ENCODE data around the gene PKP4.

Gene PKP4

DNA sequence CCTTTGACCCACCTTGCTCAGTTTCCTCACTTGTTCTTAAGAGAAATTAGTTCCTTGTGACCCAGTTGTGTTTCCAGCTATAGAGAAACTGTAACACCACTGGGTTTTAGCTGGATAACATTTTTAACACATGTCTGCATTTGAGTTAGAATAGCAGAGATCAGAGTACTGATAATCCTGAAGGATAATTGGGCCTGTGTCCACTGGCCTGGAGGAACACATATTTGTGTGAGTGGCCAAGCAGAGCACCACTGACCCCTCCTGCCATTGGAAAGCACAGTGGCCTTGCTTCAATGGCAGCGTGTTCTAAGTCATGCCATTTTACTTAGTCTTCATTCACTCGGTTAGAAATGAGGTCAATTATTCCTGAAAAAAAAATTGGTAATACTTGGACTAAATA, 42.6 kb downstream of the PKP4 start:
- no peak for DNase-seq (ENCODE audit: low read depth in 2 of 2)

DNA sequence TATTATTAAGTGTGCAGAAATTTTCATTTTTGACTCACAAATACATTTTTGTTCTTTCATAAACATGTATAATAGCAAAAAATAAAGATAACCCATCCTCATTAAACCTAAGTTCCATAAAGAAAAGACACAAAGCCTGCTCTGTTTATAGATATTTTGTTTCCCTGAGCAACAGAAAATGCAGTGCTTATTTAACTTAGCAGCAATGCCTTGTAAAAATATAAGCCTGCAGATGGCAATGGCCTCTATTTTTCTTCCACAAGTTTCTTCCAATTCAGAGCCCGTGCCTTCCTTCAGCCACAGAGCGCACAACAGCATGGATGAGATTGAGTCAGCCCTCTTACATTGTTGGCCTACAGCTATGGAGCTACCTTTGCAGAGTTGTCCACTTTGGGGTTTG, 43.6 kb downstream of the PKP4 start:
- no peak for DNase-seq (ENCODE audit: low read depth in 2 of 2)

DNA sequence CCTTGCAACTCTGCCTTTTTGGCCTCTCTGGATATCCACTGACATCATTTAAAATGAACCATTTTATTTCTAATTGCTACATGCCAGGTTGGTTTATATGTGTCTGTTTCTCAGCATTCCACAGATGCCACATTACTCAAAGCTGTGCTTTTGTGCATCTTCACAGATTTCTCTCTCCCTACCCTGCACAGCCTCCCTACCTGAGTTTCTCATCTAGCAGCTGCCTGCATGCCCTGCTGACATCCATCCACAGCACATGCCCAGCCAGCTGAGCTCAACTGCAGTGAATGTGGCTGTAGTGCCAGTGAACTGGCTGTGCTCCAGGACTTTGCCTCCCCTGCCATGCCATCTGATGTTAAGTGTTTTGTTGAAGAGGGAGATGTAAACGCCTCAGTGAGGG, 44.5 kb downstream of the PKP4 start:
- no peak for DNase-seq (ENCODE audit: low read depth in 2 of 2)

DNA sequence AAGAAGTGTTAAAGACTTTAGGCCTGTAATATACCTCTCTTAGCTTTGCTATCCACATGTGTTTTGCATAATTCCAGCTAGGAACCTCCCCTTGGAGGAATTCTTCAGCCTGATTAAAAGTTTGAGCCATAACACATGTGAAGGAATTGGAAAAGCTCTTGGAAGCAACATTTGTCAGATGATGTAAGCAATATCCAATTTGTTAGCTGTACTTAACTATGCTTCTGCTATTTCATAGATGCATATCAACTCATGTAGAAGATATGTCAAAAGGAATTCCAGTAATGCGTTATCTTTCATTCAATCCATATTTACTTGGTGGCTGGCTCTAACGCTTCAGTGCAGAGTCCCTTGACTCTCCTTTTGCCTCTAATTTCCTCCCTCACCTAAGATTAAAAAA, 46.2 kb downstream of the PKP4 start:
- DNase-seq (ENCODE audit: low read depth in 2 of 2) = no peak

- DNase-seq (ENCODE audit: low read depth in 2 of 2) = no peak
These were observed 47.3 kb downstream of the PKP4 start for GRCh38 chr2:158504088-158504487.

DNA sequence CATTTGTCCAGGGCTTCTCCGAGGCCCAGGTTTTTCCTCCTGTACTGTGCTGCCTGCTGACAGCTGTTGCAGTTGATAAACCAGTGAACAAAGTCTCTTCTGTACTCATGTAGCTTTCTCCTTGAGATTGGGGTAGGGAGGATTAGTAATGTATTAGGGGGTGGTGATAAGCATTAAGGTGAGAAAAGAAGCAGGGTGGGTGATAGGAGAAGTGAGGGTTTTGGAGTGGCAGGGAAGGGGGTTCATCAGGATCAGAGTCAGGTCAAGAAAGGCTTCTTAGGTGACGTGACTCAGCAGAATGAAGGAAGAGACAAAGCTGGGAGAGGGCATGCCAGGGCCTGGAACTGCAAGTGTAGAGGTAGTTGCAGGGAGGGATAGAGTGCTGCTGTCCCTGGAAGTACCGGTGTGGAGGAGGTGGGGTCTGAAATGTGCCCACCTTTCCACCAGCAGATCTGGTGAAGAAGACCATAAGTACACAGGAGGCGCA, 48.7 kb downstream of the PKP4 start:
- DNase-seq (ENCODE audit: low read depth in 2 of 2) = no peak

DNA sequence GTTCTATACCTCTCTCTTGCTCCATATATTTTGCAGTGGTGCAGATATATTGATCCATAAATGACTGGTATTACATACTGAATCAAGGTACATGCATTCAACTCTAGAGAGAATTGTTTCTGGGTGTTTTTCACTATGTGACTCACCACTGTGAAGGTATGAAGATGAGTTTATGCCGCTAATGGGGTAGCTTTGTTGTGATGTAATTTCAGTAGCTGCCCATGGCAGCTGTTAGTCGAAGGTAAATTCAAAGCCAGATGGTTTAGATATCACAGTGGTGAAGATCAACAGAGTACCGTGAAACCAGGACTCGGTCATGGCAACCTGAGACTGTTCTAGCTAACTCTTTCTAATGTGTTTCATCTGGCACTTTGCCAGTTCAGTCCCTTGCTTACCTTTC, 50.4 kb downstream of the PKP4 start:
- peak in 1 of 2 donors; percentile 5 for DNase-seq (ENCODE audit: low read depth in 2 of 2)

DNA sequence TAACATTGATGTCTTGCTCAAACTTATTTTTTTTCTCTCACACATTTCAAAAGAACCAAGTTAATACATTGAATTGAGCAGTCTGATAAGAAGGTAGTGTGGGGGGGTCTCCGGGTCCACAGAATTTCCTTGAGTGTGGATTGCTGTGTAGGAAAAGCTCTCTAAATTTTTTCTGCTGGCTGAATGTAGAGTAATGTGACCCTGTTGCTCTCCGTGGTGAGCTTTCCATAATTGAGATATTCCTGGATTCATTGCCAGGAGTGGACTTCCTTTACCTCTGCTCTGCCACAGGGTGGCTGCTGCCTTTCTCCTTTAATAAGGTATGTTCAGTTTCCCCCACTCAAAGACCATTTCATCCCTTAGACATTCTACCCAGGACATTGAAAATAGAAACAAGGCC, 50.9 kb downstream of the PKP4 start:
- no peak for DNase-seq (ENCODE audit: low read depth in 2 of 2)

- DNase-seq (ENCODE audit: low read depth in 2 of 2) = no peak
These were observed 53.4 kb downstream of the PKP4 start for GRCh38 chr2:158509928-158510797.

- DNase-seq (ENCODE audit: low read depth in 2 of 2) = no peak
These were observed 54.1 kb downstream of the PKP4 start for GRCh38 chr2:158510887-158511286.

DNA sequence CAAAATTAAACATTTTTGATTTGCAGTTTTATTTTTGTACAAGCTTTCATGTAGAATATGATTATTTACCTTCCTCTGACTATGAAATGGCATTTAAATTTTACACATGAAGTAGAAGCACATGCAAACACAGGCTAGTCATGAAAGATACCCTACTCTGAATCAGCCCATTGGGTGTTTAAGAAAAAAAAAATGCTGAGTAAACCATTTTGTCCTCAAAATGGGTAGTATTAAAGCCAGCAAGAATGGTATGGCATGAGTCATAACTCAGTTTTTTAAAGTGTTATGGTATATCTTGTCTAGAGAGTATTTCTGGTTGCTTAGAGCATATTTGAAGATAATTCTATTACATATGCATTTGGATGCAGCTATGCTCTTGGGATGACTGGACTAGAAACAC, 55.0 kb downstream of the PKP4 start:
- no peak for DNase-seq (ENCODE audit: low read depth in 2 of 2)

DNA sequence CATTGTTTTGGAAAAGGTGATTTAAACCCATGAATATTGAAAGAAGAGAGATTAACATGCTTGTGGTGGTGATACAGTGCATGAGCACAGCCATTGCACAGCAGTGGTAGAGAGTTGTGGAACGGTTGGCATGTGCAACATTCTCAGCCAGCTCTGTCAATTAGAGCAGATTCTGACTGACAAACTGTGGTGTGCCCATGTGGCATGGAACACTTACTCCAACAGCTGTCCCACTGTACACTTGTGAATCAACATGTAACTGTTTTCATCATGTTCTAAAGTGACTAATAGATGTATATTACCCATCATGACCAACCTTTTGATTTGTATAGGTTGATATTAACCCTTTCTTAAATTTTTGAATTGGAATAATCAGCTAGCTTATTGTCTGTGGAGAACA, 55.6 kb downstream of the PKP4 start:
- no peak for DNase-seq (ENCODE audit: low read depth in 2 of 2)

DNA sequence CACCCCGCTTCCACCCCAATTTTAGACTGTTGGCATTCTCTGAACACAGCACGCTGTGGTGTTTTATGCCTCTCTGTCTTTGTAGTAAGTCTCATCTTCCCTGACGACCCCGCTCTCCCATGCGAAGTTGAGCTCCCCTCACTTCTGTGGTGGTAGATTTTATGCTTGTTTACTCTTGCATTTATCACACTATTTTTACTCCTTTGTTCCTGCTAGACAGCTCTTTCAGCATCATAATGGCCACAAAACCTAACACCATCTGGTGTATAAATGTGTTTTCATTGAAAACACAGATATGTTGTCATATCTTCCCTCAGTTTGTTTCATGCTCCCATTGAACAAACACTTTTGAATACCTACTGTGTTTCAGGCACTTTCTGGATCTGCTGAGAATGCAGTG, 57.1 kb downstream of the PKP4 start:
- no peak for DNase-seq (ENCODE audit: low read depth in 2 of 2)

DNA sequence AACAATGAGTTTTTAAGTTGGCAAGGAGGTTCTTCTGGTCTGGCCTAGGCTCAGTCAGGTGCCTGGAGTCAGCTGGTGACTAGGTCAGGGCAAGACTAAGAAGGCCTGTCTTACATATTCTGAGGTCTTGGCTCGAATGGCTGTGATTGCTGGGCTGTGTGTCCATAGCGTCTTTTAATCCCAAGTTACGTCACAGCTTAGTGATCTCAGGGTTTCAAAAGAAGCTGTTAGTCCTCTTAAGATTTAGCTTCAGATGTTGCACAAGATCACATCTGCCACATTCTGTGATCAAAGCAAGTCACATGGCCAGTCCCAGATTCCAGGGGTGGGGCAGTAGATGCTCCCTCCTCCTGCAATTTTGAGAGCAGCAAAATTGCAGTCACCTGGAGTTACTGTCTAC, 61.3 kb downstream of the PKP4 start:
- DNase-seq (ENCODE audit: low read depth in 2 of 2) = no peak

GRCh38 chr2:158519481-158519880, 62.7 kb downstream of the PKP4 start:
- DNase-seq (ENCODE audit: low read depth in 2 of 2) = no peak

- DNase-seq (ENCODE audit: low read depth in 2 of 2) = no peak
These were observed 72.9 kb downstream of the PKP4 start for GRCh38 chr2:158529379-158530259.

GRCh38 chr2:158530829-158531228, 74.1 kb downstream of the PKP4 start:
- DNase-seq (ENCODE audit: low read depth in 2 of 2) = no peak

- DNase-seq (ENCODE audit: low read depth in 2 of 2) = no peak
These were observed 76.3 kb downstream of the PKP4 start for GRCh38 chr2:158533009-158533408.

DNA sequence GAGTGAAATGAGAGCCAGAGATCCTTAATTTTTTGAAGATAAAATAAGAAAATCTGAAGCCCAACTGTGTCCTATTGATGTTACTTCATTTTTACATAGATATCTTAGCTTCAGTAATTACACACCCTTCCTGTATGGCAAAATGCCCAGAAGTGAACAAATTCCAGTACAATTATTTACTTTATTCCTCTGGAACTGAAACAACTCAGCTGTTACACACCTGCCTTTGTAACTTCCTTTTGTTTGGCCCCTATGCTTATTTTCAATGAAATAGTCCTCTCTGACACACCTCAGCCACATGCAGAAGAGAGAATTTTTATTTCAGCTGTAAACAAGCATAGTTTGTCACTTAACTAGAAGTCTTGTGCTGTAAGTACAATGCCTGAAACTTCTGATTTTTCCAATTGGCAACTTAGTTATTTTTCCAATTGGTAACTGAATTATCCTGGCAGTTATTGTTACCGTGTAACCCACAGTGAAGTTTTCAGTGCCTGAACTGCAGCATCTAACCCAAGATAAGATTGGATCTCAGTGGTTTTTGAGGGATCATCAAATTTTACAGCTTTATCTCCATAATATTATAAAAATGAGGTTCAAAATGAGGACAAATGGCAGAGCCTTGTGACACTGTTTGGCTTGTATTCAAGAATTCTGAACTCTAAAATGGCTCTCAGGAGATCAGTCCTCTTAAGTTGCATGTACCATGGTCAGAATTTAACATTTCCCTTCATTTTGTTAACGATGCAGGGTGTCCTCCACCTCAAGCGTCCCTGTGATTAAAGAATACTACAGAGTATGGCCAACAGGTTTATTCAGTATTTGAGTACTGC, 82.6 kb downstream of the PKP4 start:
- DNase-seq (ENCODE audit: low read depth in 2 of 2) = no peak

GRCh38 chr2:158542577-158542976, 85.8 kb downstream of the PKP4 start:
- DNase-seq (ENCODE audit: low read depth in 2 of 2) = no peak

GRCh38 chr2:158543957-158544356, 87.2 kb downstream of the PKP4 start:
- DNase-seq (ENCODE audit: low read depth in 2 of 2) = no peak

GRCh38 chr2:158544998-158545397, 88.2 kb downstream of the PKP4 start:
- DNase-seq (ENCODE audit: low read depth in 2 of 2) = no peak

All from stimulated activated CD4-positive, alpha-beta T cell treated with anti-CD3 and anti-CD28 coated beads, Interleukin-15, amount 100 ng/mL, for 48 hours (primary cell).